HepG2 (cell line): ENCODE measurements around the gene USP27X. TPM values are rescaled to one million over a fixed set of nuclear protein-coding genes. Genes with fewer than 3 reads are reported as not detected.

Experiments
- ARNT2 ChIP-seq: sonication (generic); formaldehyde crosslinking; IDR thresholded peaks from 2 replicates; pipeline ENCODE4 v1.8.0; 2022; ENCODE audit warnings: mild to moderate bottlenecking, low read depth, missing genetic modification reagents, moderate library complexity
- ATAD3A ChIP-seq: sonication (generic); formaldehyde crosslinking; IDR thresholded peaks from 2 replicates; pipeline ENCODE4 v1.4.0; 2020; ENCODE audit warnings: missing genetic modification reagents
- DNMT1 ChIP-seq: sonication (generic); formaldehyde crosslinking; IDR thresholded peaks from 2 replicates; pipeline ENCODE4 v1.5.1; 2020; ENCODE audit warnings: mild to moderate bottlenecking, missing genetic modification reagents
- FOSL1 ChIP-seq: sonication (generic); formaldehyde crosslinking; IDR thresholded peaks from 2 replicates; pipeline ENCODE4 v1.9.0; 2021; ENCODE audit warnings: missing genetic modification reagents, borderline replicate concordance
- FOXC1 ChIP-seq: sonication (generic); formaldehyde crosslinking; IDR thresholded peaks from 2 replicates; pipeline ENCODE4 v1.8.0; 2022; ENCODE audit warnings: mild to moderate bottlenecking, missing genetic modification reagents, borderline replicate concordance
- KDM5A ChIP-seq: fragments of 200-600 bp; sonication (generic); IDR thresholded peaks from 2 replicates; pipeline ENCODE4 v1.7.0; 2018; ENCODE audit warnings: antibody characterized with exemption, mild to moderate bottlenecking, low read length, borderline replicate concordance
- KDM5B ChIP-seq: sonication (generic); formaldehyde crosslinking; IDR thresholded peaks from 2 replicates; pipeline ENCODE4 v1.4.0; 2020; ENCODE audit warnings: missing genetic modification reagents, mild to moderate bottlenecking, borderline replicate concordance
- KLF9 ChIP-seq: IDR thresholded peaks from 2 replicates; pipeline ENCODE4 v1.6.1; 2016; ENCODE audit warnings: low read depth
- PCBP2 ChIP-seq: fragments of 200-400 bp; formaldehyde crosslinking; optimal IDR thresholded peaks from 2 replicates; pipeline ENCODE3; 2018; ENCODE audit warnings: low read length, low read depth; ENCODE audit not compliant: poor library complexity, severe bottlenecking
- SETDB1 ChIP-seq: sonication (generic); formaldehyde crosslinking; IDR thresholded peaks from 2 replicates; pipeline ENCODE4 v1.5.1; 2020; ENCODE audit warnings: missing genetic modification reagents, mild to moderate bottlenecking, borderline replicate concordance
- SMC3 ChIP-seq: IDR thresholded peaks from 2 replicates; pipeline ENCODE4 v1.6.1; 2011; ENCODE audit warnings: low read length, improper control_type of control experiment
- TCF12 ChIP-seq, 2 experiments: fragments of 450-650 bp in 1 of 2; sonication (generic) in 1 of 2; formaldehyde crosslinking in 1 of 2; IDR thresholded peaks; 2 replicates each; pipeline versions ENCODE4 v1.6.1 to v1.8.0; 2017 to 2022; ENCODE audit warnings: antibody characterized with exemption in 1 of 2, mild to moderate bottlenecking in 1 of 2, missing genetic modification reagents in 1 of 2, moderate library complexity in 1 of 2
- TOE1 ChIP-seq: sonication (generic); formaldehyde crosslinking; IDR thresholded peaks from 2 replicates; pipeline ENCODE4 v1.4.0; 2020; ENCODE audit warnings: mild to moderate bottlenecking, missing genetic modification reagents
- TP53 ChIP-seq: sonication (generic); formaldehyde crosslinking; conservative IDR thresholded peaks from 2 replicates; pipeline ENCODE4 v1.4.0; 2020; ENCODE audit warnings: missing genetic modification reagents
- ZBTB8A ChIP-seq: sonication (generic); formaldehyde crosslinking; IDR thresholded peaks from 2 replicates; pipeline ENCODE4 v1.4.0; 2020; ENCODE audit warnings: mild to moderate bottlenecking, low read depth, missing genetic modification reagents, borderline replicate concordance
- ZNF331 ChIP-seq: sonication (generic); formaldehyde crosslinking; IDR thresholded peaks from 2 replicates; pipeline ENCODE4 v1.4.0; 2020; ENCODE audit warnings: missing genetic modification reagents
- ZNF431 ChIP-seq: sonication (generic); formaldehyde crosslinking; IDR thresholded peaks from 2 replicates; pipeline ENCODE4 v1.9.0; 2022; ENCODE audit warnings: missing genetic modification reagents, low read depth, mild to moderate bottlenecking, borderline replicate concordance
- ZNF549 ChIP-seq: sonication (generic); formaldehyde crosslinking; IDR thresholded peaks from 2 replicates; pipeline ENCODE4 v1.5.0; 2020; ENCODE audit warnings: missing genetic modification reagents
- ZNF562 ChIP-seq: sonication (generic); formaldehyde crosslinking; IDR thresholded peaks from 2 replicates; pipeline ENCODE4 v1.8.0; 2022; ENCODE audit warnings: missing genetic modification reagents, borderline replicate concordance
- ZNF589 ChIP-seq: sonication (generic); formaldehyde crosslinking; conservative IDR thresholded peaks from 2 replicates; pipeline ENCODE4 v1.8.0; 2022; ENCODE audit warnings: mild to moderate bottlenecking, moderate library complexity, missing genetic modification reagents
- ZNF839 ChIP-seq: sonication (generic); formaldehyde crosslinking; IDR thresholded peaks from 2 replicates; pipeline ENCODE4 v1.4.0; 2020; ENCODE audit warnings: missing genetic modification reagents, mild to moderate bottlenecking, borderline replicate concordance
- polyA plus RNA-seq, 8 experiments: library from polyadenylated mRNA; depleted of rRNA in 3 of 8; stranded (reverse) in 7 of 8; unstranded in 1 of 8; fragments of >200 nt; fragmentation: Illumina TruSeq in 4 of 8; extraction: Trizol in 4 of 8; gene quantifications; 2 replicates each; pipeline versions ENCODE4 v1.2.1 to v1.2.3, GENCODE V29; 2011 to 2016; ENCODE audit warnings: low read depth in 4 of 8, missing spikeins in 1 of 8, mixed read lengths in 1 of 8; ENCODE audit not compliant: insufficient read depth in 1 of 8
- total RNA-seq, 5 experiments: library from RNA; depleted of rRNA; stranded (reverse); fragments of >200 nt; fragmentation: Illumina TruSeq; extraction: Trizol; gene quantifications; 2 replicates each; pipeline ENCODE4 v1.2.3, GENCODE V29; 2016; ENCODE audit warnings: low read depth in 1 of 5
- TF ChIP-seq, protein P1 (sequence below): sonication (generic); formaldehyde crosslinking; IDR thresholded peaks from 2 replicates; pipeline ENCODE4 v1.4.0; 2020; ENCODE audit warnings: missing genetic modification reagents, borderline replicate concordance
- TF ChIP-seq, protein P2 (sequence below): sonication (generic); formaldehyde crosslinking; IDR thresholded peaks from 2 replicates; pipeline ENCODE4 v1.5.0; 2020; ENCODE audit warnings: mild to moderate bottlenecking, missing genetic modification reagents
- TF ChIP-seq, protein P3 (sequence below): sonication (generic); formaldehyde crosslinking; IDR thresholded peaks from 2 replicates; pipeline ENCODE4 v1.4.0; 2020; ENCODE audit warnings: missing genetic modification reagents, borderline replicate concordance
- TF ChIP-seq, protein P4 (sequence below): sonication (generic); formaldehyde crosslinking; IDR thresholded peaks from 2 replicates; pipeline ENCODE4 v1.5.1; 2020; ENCODE audit warnings: missing genetic modification reagents, mild to moderate bottlenecking, borderline replicate concordance

Gene USP27X
- total and polyA plus RNA-seq, 2 of the 13 experiments (the other 11 are each of a cell fraction or from before 2014, with no cell fraction given), result 7.2 to 9.7 TPM

DNA sequence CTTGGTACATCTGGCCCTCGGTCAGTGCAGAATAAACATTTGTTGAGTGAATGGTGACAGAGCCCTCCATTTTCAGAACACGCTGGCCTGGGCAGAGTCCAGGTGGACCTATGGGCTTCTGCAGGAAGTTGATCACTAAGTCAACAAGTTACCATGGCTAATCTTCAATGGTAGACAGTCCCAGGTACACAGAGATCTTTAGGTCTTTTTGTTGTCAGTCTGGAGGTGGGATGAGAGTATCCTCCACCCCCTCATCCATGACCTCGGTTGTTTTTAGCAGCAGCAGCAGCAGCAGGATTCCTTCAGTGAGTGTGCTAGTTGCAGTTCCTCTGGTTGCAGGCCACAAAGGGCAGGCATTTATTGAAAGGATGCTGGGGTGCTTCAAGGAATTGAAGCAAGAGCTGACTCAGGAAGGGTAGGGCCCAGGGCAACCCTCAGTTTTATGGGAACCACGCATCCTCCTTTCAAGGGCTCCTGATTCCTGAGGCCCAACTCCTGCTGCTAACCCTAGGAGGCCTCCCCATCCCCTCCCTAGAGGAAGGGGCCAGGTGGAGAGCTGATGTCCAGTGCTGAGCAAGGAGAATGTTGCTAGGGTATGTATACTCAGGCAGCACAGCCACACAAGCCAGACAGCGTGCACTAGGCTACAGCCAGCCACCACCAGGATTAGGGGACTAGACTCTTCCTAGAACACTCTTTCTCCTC lies 1.7 kb upstream of the USP27X start (continued):
- TF ChIP-seq SMC3, result peak; percentile 2; the same call in 1 of the 2 replicates
- TF ChIP-seq, protein P1, sequence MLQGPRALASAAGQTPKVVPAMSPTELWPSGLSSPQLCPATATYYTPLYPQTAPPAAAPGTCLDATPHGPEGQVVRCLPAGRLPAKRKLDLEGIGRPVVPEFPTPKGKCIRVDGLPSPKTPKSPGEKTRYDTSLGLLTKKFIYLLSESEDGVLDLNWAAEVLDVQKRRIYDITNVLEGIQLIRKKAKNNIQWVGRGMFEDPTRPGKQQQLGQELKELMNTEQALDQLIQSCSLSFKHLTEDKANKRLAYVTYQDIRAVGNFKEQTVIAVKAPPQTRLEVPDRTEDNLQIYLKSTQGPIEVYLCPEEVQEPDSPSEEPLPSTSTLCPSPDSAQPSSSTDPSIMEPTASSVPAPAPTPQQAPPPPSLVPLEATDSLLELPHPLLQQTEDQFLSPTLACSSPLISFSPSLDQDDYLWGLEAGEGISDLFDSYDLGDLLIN (CRISPR knock-in tag), result no peak
- TF ChIP-seq TOE1 (CRISPR knock-in tag), result no peak
- TF ChIP-seq ZNF431 (CRISPR knock-in tag), result peak; percentile 79; the same call in 1 of the 2 replicates
- TF ChIP-seq, protein P2, sequence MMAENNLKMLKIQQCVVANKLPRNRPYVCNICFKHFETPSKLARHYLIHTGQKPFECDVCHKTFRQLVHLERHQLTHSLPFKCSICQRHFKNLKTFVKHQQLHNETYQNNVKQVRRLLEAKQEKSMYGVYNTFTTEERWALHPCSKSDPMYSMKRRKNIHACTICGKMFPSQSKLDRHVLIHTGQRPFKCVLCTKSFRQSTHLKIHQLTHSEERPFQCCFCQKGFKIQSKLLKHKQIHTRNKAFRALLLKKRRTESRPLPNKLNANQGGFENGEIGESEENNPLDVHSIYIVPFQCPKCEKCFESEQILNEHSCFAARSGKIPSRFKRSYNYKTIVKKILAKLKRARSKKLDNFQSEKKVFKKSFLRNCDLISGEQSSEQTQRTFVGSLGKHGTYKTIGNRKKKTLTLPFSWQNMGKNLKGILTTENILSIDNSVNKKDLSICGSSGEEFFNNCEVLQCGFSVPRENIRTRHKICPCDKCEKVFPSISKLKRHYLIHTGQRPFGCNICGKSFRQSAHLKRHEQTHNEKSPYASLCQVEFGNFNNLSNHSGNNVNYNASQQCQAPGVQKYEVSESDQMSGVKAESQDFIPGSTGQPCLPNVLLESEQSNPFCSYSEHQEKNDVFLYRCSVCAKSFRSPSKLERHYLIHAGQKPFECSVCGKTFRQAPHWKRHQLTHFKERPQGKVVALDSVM (CRISPR knock-in tag), result no peak
- no peak for TF ChIP-seq TP53 (CRISPR knock-in tag)
- 0 out of 2 replicates have a peak, but pooled peaks have one; percentile 31 for TF ChIP-seq FOXC1 (CRISPR knock-in tag)
- TF ChIP-seq PCBP2, result no peak
- TF ChIP-seq FOSL1 (CRISPR knock-in tag), result no peak; the same call in 1 of the 2 replicates
- no peak for TF ChIP-seq ARNT2 (CRISPR knock-in tag)
- TF ChIP-seq ZNF562 (CRISPR knock-in tag), result no peak
- TF ChIP-seq ZNF839 (CRISPR knock-in tag), result no peak
- no peak for TF ChIP-seq KDM5A
- TF ChIP-seq KLF9, result no peak
- peak; percentile 53; the same call in 1 of the 2 replicates for TF ChIP-seq ZNF331 (CRISPR knock-in tag)
- TF ChIP-seq SETDB1, result no peak
- no peak; the same call in 1 of the 2 replicates for TF ChIP-seq KDM5B (CRISPR knock-in tag)
- no peak for TF ChIP-seq ZNF589
- TF ChIP-seq DNMT1, result no peak
- TF ChIP-seq, protein P3, sequence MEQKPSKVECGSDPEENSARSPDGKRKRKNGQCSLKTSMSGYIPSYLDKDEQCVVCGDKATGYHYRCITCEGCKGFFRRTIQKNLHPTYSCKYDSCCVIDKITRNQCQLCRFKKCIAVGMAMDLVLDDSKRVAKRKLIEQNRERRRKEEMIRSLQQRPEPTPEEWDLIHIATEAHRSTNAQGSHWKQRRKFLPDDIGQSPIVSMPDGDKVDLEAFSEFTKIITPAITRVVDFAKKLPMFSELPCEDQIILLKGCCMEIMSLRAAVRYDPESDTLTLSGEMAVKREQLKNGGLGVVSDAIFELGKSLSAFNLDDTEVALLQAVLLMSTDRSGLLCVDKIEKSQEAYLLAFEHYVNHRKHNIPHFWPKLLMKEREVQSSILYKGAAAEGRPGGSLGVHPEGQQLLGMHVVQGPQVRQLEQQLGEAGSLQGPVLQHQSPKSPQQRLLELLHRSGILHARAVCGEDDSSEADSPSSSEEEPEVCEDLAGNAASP (CRISPR knock-in tag), result no peak
- TF ChIP-seq TCF12 (IDR thresholded peaks at IDR 0.05), result no peak
- peak; percentile 65; the same call in 1 of the 2 replicates for TF ChIP-seq TCF12 (CRISPR knock-in tag; IDR thresholded peaks at IDR 0.05)
- TF ChIP-seq ATAD3A (CRISPR knock-in tag), result no peak
- TF ChIP-seq ZNF549 (CRISPR knock-in tag), result no peak
- TF ChIP-seq, protein P4, sequence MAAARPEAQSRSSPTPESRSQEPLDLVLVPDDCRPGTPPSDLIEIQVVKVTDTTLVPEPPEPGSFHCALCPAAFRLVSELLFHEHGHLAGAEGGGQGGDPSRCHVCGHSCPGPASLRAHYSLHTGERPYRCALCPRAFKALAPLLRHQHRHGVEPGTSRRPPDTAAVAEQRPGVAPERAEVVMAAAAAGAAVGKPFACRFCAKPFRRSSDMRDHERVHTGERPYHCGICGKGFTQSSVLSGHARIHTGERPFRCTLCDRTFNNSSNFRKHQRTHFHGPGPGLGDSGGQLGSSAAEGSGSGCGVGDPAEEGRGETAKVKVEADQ (CRISPR knock-in tag), result no peak
- TF ChIP-seq ZBTB8A (CRISPR knock-in tag), result no peak
